Ramos (cell line): Measurements from ENCODE around the gene CARMIL3.

ENCODE experiments used
- in situ Hi-C: fragments of 300-500 bp; cut with MboI; formaldehyde crosslinking; loops from one replicate; pipeline ENCODE4 v1.14.3; 2022; ENCODE audit warnings: low sequenced_read_pairs; ENCODE audit not compliant: unreplicated experiment

CARMIL3 gene

DNA sequence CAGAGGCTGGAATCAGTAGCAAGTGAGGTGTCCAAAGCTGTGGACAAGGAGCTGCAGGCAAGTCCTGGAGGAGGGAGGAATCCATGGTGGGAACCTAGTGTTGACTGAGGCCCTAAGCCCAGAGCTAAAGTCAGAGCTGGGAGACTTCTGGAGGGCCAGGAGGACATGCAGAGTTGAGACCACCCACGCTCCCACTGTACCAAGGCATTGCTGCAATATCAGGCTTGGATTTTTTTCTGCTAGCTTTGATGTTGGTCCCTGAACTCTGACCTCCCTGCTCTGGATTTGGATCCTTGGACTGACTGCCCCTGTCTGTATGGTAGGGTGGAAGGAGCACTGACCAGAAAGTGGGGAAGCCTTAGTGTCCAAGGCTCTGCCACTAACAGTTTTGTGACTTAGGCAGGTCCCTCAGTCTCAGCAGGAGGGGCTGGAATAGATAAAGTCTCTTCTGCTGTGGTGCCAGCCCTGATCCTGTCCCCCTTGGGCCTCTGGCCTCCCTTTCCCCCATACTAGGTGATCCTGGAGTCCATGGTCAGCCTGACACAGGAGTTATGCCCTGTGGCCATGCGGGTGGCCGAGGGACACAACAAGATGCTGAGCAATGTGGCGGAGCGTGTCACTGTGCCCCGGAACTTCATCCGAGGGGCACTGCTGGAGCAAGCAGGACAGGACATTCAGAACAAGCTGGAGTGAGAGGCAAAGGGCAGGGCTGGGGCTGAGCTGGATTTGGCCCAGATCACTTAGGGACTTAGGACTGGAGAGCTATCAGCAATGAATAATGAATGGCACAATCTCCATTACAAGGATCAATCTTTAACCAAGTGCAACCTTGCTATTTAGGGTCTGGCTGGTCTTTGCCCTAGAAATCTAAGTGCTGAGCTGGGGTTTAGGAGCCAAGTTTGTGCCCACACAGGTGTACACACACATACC is 9.4 kb downstream of the CARMIL3 start:
- in situ Hi-C loops: no loop called here

GRCh38 chr14:24062216-24062980 is 10.6 kb downstream of the CARMIL3 start:
- in situ Hi-C loops: no loop called here

GRCh38 chr14:24063263-24063836 is 11.5 kb downstream of the CARMIL3 start:
- in situ Hi-C loops: no loop called here

- in situ Hi-C loops: no loop called here
These were observed 12.4 kb downstream of the CARMIL3 start for GRCh38 chr14:24064091-24064795.

DNA sequence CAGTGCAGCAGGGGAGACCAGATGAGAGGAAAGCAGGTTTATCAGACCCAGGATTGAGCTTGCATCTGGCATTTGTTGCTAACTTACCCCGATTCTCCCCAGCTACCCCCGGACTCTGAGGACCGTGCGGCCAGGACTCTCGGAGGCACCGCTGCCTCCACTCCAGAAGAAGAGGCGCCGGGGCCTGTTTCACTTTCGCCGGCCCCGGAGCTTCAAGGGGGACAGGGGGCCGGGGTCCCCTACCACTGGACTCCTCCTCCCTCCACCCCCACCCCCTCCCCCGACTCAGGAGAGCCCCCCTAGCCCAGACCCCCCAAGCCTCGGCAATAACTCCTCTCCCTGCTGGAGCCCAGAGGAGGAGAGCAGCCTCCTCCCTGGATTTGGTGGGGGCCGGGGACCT is 13.0 kb downstream of the CARMIL3 start:
- in situ Hi-C loops: no loop called here

GRCh38 chr14:24065408-24065807 is 13.6 kb downstream of the CARMIL3 start:
- in situ Hi-C loops: no loop called here

GRCh38 chr14:24066496-24067132 is 14.8 kb downstream of the CARMIL3 start:
- in situ Hi-C loops: no loop called here

GRCh38 chr14:24067133-24068082 is 15.6 kb downstream of the CARMIL3 start:
- in situ Hi-C loops: no loop called here

DNA sequence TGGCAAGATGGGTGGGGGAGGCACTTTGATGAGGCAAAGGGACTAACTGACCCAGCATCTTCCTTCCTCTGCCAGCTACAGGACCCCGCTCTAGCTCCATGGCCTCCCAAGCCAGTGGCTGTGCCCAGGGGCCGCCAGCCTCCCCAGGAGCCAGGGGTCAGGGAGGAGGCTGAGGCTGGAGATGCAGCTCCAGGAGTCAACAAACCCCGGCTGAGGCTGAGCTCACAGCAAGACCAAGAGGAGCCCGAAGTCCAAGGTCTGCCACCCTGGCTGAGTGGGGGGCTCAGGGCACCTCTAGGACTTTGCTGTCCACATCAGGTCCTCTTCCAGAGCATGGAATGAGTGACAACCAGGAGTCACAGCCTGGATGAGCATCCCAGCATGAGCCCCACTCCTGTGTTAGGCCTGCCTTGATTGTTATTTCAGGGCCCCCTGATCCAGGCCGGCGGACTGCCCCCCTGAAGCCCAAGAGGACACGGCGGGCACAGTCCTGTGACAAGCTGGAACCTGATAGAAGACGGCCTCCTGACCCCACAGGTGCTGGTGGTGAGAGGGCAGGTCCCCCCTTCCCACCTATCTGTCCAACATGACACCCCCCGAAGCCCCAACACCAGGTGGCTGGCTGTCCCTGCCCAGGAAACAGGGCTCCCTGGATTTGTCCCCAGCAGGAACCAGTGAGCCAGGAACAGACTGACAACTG is 17.1 kb downstream of the CARMIL3 start:
- in situ Hi-C loops: no loop called here

DNA sequence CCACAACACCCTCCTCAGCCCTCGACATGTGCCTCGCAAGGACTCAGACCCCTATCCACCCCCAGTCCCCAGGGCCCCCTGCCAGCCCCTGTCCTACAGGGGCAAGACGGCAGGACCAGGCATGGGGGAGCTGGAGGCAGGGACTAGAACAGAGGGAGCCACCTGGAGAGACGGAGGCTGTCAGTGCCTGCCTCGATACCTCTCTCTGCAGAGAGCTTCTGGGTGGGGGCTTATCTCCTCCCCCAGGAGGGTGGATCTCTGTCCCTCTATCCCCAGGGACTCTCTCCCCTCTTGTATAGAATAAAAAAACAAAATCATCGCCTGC is 17.6 kb downstream of the CARMIL3 start:
- in situ Hi-C loops: no loop called here

DNA sequence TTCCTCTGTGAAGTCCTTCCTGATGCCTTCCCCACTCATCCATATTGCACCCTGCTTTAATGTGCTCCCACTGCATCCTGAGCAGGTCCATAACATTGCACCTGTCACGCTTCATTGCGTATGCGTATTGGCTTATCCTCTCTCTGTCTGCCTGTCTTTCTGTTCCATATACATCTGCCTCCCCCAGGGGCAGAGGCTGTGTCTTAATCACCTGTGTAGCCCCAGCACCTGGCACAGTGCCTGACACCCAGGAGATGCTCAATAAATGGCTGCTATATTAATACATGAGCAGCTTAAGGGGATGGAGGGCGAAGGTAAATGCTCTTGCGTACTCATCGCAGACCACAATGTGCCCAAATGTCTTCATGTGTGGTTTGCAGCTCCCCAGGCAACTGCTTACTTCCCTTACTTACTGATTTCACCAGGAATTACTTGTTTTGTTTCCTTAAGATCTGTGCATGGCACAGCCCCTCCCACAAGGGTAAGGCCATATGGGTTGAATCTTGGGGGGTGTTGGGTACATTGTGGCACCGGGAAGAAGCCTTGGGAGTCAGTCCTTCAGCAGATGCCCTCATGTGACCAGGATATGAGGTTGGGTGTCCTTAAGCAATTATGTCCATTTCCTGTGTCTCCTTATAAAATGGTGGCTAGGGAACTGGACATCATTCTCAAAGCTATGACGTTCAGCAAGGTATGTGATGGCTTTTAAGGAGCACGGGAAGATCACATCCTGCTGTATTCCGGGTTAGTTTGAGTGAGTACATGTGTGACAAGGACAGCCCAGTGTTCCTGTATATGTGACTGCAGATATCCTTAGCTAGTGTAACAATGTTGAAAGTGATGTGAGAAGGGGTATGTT is 18.7 kb downstream of the CARMIL3 start:
- in situ Hi-C loops: no loop called here

DNA sequence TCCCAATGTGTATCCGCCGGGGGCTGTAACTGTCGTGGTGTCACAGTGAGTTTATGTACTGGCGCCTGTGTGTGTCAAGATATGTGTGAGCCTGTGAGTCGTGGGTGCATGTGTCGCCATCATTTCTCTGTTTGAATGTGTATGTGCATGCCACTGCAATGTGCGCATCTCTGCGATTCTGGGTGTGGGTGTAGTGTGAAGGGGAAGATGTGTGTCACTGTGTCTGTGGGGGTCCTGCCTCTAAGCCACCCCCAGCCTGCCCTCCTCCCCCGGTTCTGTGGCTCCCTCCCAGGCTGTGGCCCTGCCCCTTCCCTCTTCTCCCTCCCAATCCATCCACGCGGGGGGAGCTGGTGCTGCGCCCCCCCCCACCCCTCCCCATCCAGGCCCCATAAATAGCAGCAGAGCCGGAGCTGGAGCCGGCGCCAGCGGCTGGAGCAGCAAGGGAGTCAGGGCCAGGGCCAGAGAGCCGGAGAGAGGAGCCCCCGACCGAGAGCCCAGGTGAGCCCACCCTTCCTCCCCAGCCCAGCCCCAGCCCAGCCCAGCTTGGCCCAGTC is 19.4 kb downstream of the CARMIL3 start, which contains the start of gene CPNE6:
TSS of gene CPNE6 (plus strand) at position 419 of the 554 bp plus-strand sequence. CDS start 1,375 bp downstream, outside the sequence.
- in situ Hi-C loops: no loop called here

DNA sequence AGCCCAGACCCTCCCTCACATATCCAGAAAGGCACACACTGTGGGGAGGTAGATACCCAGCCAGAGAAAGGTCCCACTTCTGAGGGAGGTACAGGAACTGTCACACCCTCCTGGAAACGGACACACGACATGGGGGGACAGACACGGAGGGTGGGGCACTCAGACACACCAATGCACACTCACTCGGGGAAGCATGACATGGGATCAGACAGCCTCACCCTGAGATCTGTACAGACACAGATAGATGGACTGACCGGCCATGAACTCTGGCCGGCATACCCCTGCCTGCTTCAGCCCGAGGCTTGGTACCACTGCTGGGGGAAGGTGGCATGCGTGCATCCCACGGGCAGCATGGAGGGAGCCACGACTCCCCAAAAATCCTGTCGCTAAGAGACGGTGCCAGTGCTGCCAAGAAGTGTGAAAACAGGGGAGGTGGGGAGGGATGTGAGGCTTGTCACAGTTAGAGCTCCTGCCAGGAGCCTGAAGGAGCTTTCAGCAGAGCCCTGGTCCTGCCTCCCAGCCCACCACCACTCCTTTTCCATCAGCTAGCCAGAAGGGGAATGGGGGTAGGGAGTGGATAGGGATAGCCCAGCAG is 20.1 kb downstream of the CARMIL3 start:
- in situ Hi-C loops: no loop called here

DNA sequence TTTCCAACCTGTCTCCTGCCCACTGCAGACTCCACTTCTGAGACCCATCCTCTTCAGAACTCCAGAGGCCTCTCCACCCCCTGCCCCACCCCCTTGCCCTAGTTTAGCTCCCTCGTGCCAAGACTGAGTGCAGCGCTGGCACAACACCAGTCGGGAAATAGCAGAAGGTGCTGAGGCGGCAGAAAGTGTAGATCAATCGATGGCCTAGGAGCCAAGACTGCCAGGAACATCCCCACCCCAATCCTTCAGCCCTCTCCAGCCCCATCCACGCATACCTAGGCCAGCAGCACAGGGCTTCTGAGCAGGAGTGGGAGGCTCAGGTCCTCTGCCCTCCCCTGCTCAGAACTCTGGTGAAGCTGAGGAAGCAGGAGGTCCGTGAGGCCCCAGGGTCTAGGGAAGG is 20.6 kb downstream of the CARMIL3 start:
- in situ Hi-C loops: no loop called here

GRCh38 chr14:24072881-24073877 is 21.4 kb downstream of the CARMIL3 start:
- in situ Hi-C loops: no loop called here
